K562 (cell line): ENCODE measurements around the gene CSNK1G2. TPM values are rescaled to one million over a fixed set of nuclear protein-coding genes. Genes with fewer than 3 reads are reported as not detected.

Experiments used
- ARID2 ChIP-seq: fragments of 450-650 bp; IDR thresholded peaks from 2 replicates; pipeline ENCODE4 v1.6.1; 2017; ENCODE audit warnings: antibody characterized with exemption, mild to moderate bottlenecking
- CREB3 ChIP-seq: fragments of 450-650 bp; conservative IDR thresholded peaks from 2 replicates; pipeline ENCODE4 v1.6.1; 2016; ENCODE audit warnings: missing genetic modification characterization, low read depth, mild to moderate bottlenecking, missing compliant biosample characterization, moderate library complexity
- CREM ChIP-seq: IDR thresholded peaks from 2 replicates; pipeline ENCODE4 v1.6.1; 2014; ENCODE audit warnings: antibody characterized with exemption, low read depth
- ERF ChIP-seq: fragments of 450-650 bp; formaldehyde crosslinking; IDR thresholded peaks from 2 replicates; pipeline ENCODE4 v1.4.0; 2020; ENCODE audit warnings: mild to moderate bottlenecking, mixed read lengths
- KLF16 ChIP-seq: IDR thresholded peaks from 2 replicates; pipeline ENCODE4 v1.6.1; 2016; ENCODE audit warnings: antibody characterized with exemption
- SNAPC5 ChIP-seq: fragments of 250-450 bp; sonication (Bioruptor Pico); IDR thresholded peaks from 2 replicates; pipeline ENCODE4 v1.8.0; 2021; ENCODE audit warnings: moderate library complexity, mild to moderate bottlenecking, inconsistent platforms
- TCF7 ChIP-seq: sonication (generic); IDR thresholded peaks from 2 replicates; pipeline ENCODE4 v1.6.1; 2016; ENCODE audit warnings: antibody characterized with exemption, borderline replicate concordance
- TFAP4 ChIP-seq: sonication (generic); formaldehyde crosslinking; IDR thresholded peaks from 2 replicates; pipeline ENCODE4 v1.8.0; 2022; ENCODE audit warnings: missing genetic modification reagents, mild to moderate bottlenecking, moderate library complexity, borderline replicate concordance
- ZBTB34 ChIP-seq: fragments of 250-450 bp; sonication (Bioruptor Pico); IDR thresholded peaks from 2 replicates; pipeline ENCODE4 v1.8.0; 2021; ENCODE audit warnings: mild to moderate bottlenecking, moderate library complexity
- ZNF79 ChIP-seq: fragments of 250-450 bp; sonication (Bioruptor Pico); IDR thresholded peaks from 2 replicates; pipeline ENCODE4 v1.4.0; 2020; ENCODE audit warnings: low read depth, mild to moderate bottlenecking, moderate library complexity
- polyA plus RNA-seq, 8 experiments: library from polyadenylated mRNA; depleted of rRNA in 4 of 8; stranded (reverse) in 5 of 8; unstranded in 3 of 8; fragments of >200 nt; fragmentation: Nextera tagmentation in 2 of 8; fragmentation: Illumina TruSeq in 1 of 8; extraction: Ambion mirVana in 2 of 8; extraction: Trizol in 1 of 8; gene quantifications; 2 replicates each; pipeline versions ENCODE4 v1.2.1 to v1.2.3, GENCODE V29; 2011 to 2014; ENCODE audit warnings: inconsistent platforms in 1 of 8, missing spikeins in 1 of 8
- total RNA-seq, 7 experiments: library from RNA; depleted of rRNA in 6 of 7; stranded (reverse); fragments of >200 nt in 6 of 7; fragmentation: Illumina TruSeq in 2 of 7; extraction: Trizol in 2 of 7; gene quantifications; 2 replicates each; pipeline versions ENCODE4 v1.2.1 to v1.2.3, GENCODE V29; 2011 to 2021; ENCODE audit warnings: low replicate concordance in 1 of 7

The CSNK1G2 gene
- total and polyA plus RNA-seq, 9 of the 15 experiments (the other 6 are each of a cell fraction or from before 2014, with no cell fraction given): 0.48 to 119 (median 49.5) TPM

- TF ChIP-seq TCF7 (no peak), ARID2 (0 out of 2 replicates have a peak, but pooled peaks have one; percentile 29), CREB3 (tag) (no peak), TFAP4 (CRISPR knock-in tag) (peak; percentile 38; the same call in 1 of the 2 replicates), ZNF79 (CRISPR knock-in tag) (no peak), CREM (peak; percentile 14; the same call in 1 of the 2 replicates), SNAPC5 (no peak), ERF (peak; percentile 56; the same call in 1 of the 2 replicates), KLF16 (0 out of 2 replicates have a peak, but pooled peaks have one; percentile 13), ZBTB34 (CRISPR knock-in tag) (no peak)
These were observed 11.8 kb upstream of the CSNK1G2 start (continued) for GRCh38 chr19:1929021-1929742.
